PFSK-1 (cell line): Measurements from ENCODE around the gene GRK3.

Source experiments
- FOXP2 ChIP-seq: optimal IDR thresholded peaks from 2 replicates; pipeline ENCODE3; 2011; ENCODE audit warnings: borderline replicate concordance, control low read depth, inconsistent platforms; ENCODE audit not compliant: insufficient read depth; ENCODE audit errors: extremely low read length, extremely low read depth
- POLR2AphosphoS5 ChIP-seq: IDR thresholded peaks from 2 replicates; pipeline ENCODE4 v1.6.1; 2012; ENCODE audit warnings: low read depth, mild to moderate bottlenecking, control low read depth, low read length, moderate library complexity
- TF ChIP-seq, protein P1 (sequence below), 2 experiments: IDR thresholded peaks; 2 replicates each; pipeline versions ENCODE4 v1.6.1 to v1.8.0; 2011 to 2012; ENCODE audit warnings: low read depth in 2 of 2, low read length in 2 of 2, control low read depth in 1 of 2, inconsistent platforms in 1 of 2, mild to moderate bottlenecking in 1 of 2, moderate library complexity in 1 of 2; ENCODE audit not compliant: insufficient read depth in 1 of 2

DNA sequence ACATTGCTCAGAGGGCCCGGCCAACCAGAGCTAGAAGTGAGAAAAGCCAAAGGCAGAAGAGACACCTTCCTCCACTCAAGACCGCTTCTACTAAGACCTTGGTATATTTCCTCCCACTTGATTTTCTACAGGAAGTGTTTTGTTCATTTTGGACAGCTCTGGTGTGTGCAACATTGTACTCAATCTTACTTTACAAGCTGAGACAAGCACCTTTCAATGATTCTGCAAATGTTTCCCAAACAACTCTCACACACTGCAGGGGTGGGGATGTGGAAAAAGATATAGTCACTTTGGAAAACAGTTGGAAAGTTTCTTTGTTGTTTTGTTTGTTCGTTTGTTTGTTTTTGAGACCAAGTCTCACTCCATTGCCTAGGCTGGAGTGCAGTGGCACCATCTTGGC lies 193.2 kb downstream of the GRK3 start:
- TF ChIP-seq FOXP2 (no peak), POLR2AphosphoS5 (no peak)
- TF ChIP-seq, protein P1, sequence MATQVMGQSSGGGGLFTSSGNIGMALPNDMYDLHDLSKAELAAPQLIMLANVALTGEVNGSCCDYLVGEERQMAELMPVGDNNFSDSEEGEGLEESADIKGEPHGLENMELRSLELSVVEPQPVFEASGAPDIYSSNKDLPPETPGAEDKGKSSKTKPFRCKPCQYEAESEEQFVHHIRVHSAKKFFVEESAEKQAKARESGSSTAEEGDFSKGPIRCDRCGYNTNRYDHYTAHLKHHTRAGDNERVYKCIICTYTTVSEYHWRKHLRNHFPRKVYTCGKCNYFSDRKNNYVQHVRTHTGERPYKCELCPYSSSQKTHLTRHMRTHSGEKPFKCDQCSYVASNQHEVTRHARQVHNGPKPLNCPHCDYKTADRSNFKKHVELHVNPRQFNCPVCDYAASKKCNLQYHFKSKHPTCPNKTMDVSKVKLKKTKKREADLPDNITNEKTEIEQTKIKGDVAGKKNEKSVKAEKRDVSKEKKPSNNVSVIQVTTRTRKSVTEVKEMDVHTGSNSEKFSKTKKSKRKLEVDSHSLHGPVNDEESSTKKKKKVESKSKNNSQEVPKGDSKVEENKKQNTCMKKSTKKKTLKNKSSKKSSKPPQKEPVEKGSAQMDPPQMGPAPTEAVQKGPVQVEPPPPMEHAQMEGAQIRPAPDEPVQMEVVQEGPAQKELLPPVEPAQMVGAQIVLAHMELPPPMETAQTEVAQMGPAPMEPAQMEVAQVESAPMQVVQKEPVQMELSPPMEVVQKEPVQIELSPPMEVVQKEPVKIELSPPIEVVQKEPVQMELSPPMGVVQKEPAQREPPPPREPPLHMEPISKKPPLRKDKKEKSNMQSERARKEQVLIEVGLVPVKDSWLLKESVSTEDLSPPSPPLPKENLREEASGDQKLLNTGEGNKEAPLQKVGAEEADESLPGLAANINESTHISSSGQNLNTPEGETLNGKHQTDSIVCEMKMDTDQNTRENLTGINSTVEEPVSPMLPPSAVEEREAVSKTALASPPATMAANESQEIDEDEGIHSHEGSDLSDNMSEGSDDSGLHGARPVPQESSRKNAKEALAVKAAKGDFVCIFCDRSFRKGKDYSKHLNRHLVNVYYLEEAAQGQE (IDR thresholded peaks at IDR 0.05; ENCODE audit: insufficient read depth in 1 of 2, low read depth in 2 of 2, low read length in 2 of 2) = 0 out of 4 replicates have a peak, but pooled peaks of 1 of the 2 experiments have one; percentile 12
